ENCODE results near the gene UGT1A7.

DNA sequence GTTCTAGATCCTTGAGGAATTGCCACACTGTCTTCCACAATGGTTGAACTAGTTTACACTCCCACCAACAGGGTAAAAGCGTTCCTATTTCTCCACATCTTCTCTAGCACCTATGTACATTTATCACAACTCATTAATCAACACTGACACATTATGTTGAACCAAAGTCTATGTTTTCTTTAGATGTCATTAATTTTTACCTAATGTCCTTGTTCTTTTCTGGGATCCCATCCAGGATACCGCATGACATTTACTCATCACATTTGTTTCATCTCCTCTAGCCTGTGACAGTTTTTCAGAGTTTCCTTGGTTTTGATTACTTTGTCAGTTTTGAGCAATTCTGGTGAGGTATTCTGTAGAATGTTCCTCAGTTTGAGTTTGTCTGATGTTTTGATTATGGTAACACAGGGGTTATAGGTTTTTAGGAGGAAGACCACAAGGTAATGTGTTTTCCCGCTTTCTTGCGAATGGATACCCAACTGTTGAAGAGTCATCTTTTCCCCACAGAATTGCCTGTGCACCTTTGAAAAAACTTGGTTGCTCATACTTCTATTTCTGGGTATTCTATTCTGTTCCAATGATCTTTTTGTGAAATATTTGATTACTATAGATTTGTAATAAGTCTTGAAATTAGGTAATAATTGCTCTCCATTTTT is 13.0 kb upstream of the UGT1A7 start:
- TF ChIP-seq, protein P1, sequence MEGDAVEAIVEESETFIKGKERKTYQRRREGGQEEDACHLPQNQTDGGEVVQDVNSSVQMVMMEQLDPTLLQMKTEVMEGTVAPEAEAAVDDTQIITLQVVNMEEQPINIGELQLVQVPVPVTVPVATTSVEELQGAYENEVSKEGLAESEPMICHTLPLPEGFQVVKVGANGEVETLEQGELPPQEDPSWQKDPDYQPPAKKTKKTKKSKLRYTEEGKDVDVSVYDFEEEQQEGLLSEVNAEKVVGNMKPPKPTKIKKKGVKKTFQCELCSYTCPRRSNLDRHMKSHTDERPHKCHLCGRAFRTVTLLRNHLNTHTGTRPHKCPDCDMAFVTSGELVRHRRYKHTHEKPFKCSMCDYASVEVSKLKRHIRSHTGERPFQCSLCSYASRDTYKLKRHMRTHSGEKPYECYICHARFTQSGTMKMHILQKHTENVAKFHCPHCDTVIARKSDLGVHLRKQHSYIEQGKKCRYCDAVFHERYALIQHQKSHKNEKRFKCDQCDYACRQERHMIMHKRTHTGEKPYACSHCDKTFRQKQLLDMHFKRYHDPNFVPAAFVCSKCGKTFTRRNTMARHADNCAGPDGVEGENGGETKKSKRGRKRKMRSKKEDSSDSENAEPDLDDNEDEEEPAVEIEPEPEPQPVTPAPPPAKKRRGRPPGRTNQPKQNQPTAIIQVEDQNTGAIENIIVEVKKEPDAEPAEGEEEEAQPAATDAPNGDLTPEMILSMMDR (IDR thresholded peaks at IDR 0.05; ENCODE audit: low read depth, low read length, poor library complexity, severe bottlenecking), result no peak
- no peak for TF ChIP-seq EZH2phosphoT487 (IDR thresholded peaks at IDR 0.05; ENCODE audit: borderline replicate concordance, low read length)

Measured in DOHH2 (cell line).